Measurements from ENCODE around the gene AK6. TPM values are rescaled to one million over a fixed set of nuclear protein-coding genes. Genes with fewer than 3 reads are reported as not detected.

Gene AK6
- total and polyA plus RNA-seq, 9 of the 15 experiments (the other 6 are each of a cell fraction or from before 2014, with no cell fraction given) = 84.6 to 669 (median 143) TPM

GRCh38 chr5:69368458-69369339 lies 621 bp downstream of the AK6 start (continued):
- TF ChIP-seq FOSL1 (tag; conservative IDR thresholded peaks at IDR 0.05) (peak; percentile 29), ZC3H4 (CRISPR knock-in tag; IDR thresholded peaks at IDR 0.05; ENCODE audit: borderline replicate concordance) (no peak), ESRRA (IDR thresholded peaks at IDR 0.05; ENCODE audit: borderline replicate concordance, low read depth) (no peak), HDAC2 (IDR thresholded peaks at IDR 0.05) (no peak), FOXA1 (IDR thresholded peaks at IDR 0.05; ENCODE audit: borderline replicate concordance) (no peak), SMARCA4 (IDR thresholded peaks at IDR 0.05) (peak; percentile 48; the same call in 1 of the 2 replicates), JUND (IDR thresholded peaks at IDR 0.05; ENCODE audit: borderline replicate concordance, low read depth, low read length) (no peak; the same call in 1 of the 2 replicates), JUND (tag; IDR thresholded peaks at IDR 0.05; ENCODE audit: borderline replicate concordance, low read depth, low read length) (0 out of 3 replicates have a peak, but pooled peaks have one; percentile 8)

DNA sequence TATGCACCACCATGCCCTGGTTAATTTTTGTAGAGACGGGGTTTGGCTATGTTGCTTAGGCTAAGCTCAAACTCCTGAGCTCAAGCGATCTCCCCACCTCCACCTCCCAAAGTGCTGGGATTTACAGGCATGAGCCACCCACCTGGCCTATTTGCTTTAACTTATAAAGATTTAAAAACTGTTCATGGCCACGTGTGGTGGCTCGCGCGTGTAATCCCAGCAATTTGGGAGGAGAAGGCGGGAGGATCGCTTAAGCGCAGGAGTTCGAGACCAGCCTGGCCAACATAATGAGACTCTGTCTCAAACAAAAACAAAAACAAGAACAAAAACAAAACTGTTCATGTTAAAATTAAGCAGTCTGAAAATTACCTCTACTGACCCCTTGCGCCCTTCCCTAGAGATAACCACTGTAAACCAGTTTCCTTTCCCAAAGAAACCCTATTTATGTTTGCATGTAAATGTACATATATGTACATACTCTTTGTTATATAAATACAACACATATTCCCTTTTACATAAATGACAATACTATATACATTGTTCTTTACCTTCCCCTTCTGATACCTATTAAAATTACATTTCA lies 1.5 kb downstream of the AK6 start:
- ChIA-PET POLR2A (interaction anchor here (0.9 kb wide), 1 partner anchor 25 kb away, joined by 4 read pairs; no protein-coding TSS in a partner anchor), CTCF (ENCODE audit: low intra/inter-chr PET ratio) (interaction anchor here (1.6 kb wide), 1 partner anchor 274 kb away, joined by 3 read pairs; the partner anchor contains the start of gene SLC30A5)
- no peaks in the 10 kb centered on the region for H3K27me3 ChIP-seq (ENCODE audit: control insufficient read depth in 2 of 2, insufficient read depth in 2 of 2, low read length in 2 of 2)
- WGBS (ENCODE audit: insufficient coverage, low coverage, missing lambda C conversion rate) = 3% methylated on average over 11 of the region's 11 CpGs
- in situ Hi-C loops (cut with MboI) = no loop called here
- no TSS peak for BruUV-seq (replicated peaks)
- H3K4me3 ChIP-seq = peak overlapping the region; percentile 70
- peaks cover 0 to 6% of the 10 kb centered on the region in 2 experiments; a peak in 4 of 5 replicates for H3K4me1 ChIP-seq (replicated peaks in 1 of 2; ENCODE audit: control insufficient read depth in 2 of 2, insufficient read depth in 2 of 2, low read length in 2 of 2)
- DNase-seq (ENCODE audit: extremely low read depth in 1 of 4, low spot score in 3 of 4) (peak in 1 of 4 experiments; percentile 37), ATAC-seq (peak; percentile 4), FAIRE-seq (no peak)
- H2AFZ ChIP-seq (ENCODE audit: low read depth, low read length) = no peak overlapping the region
- peak overlapping the region; percentile 85 to 97; a peak in 3 of 4 replicates for H3K9ac ChIP-seq (ENCODE audit: insufficient read depth in 1 of 2, low read depth in 2 of 2, low read length in 2 of 2)
- peaks cover 47% of the 10 kb centered on the region for H3K36me3 ChIP-seq (ENCODE audit: control insufficient read depth, insufficient read depth, low read length)
- intact Hi-C loops (cut with micrococcal nuclease) = loop anchor here (2.0 kb wide), 2 partner anchors 273 to 325 kb away; partner anchors contain the start of gene SLC30A5
- H3K27ac ChIP-seq (ENCODE audit: extremely low read depth, low read depth, low read length) = peak overlapping the region; percentile 99
- H4K20me1 ChIP-seq (replicated peaks; ENCODE audit: control insufficient read depth, insufficient read depth, low read length) = no peaks in the 10 kb centered on the region
- H3K9me3 ChIP-seq (replicated peaks; ENCODE audit: control insufficient read depth, insufficient read depth, low read depth, low read length) = no peaks in the 10 kb centered on the region
- H3K4me2 ChIP-seq (ENCODE audit: insufficient read depth, low read length) = peak overlapping the region; percentile 96
- peaks cover 97% of the 10 kb centered on the region for H3K79me2 ChIP-seq (ENCODE audit: control insufficient read depth, insufficient read depth, low read length)
- H3K9me1 ChIP-seq (ENCODE audit: control insufficient read depth, insufficient read depth, low read length) = no peaks in the 10 kb centered on the region
- TF ChIP-seq ZNF589 (CRISPR knock-in tag; IDR thresholded peaks at IDR 0.05; ENCODE audit: low read depth) (0 out of 2 replicates have a peak, but pooled peaks have one; percentile 50), POLR2A (conservative IDR thresholded peaks at IDR 0.05) (no peak), FOXK2 (conservative IDR thresholded peaks at IDR 0.05 in 1 of 2, IDR thresholded peaks at IDR 0.05 in 1 of 2; ENCODE audit: low read depth in 2 of 2) (peak in 1 of 2 experiments; percentile 34; a peak in 1 of 4 replicates), MAX (CRISPR knock-in tag; IDR thresholded peaks at IDR 0.05) (peak; percentile 60), CTCF (IDR thresholded peaks at IDR 0.05 in 2 of 3, conservative IDR thresholded peaks at IDR 0.05 in 1 of 3; ENCODE audit: insufficient read depth in 2 of 3, low read depth in 1 of 3, low read length in 3 of 3) (peak in 2 of 3 experiments; percentile 8 to 60; a peak in 4 of 6 replicates)
- TF ChIP-seq, protein P1, sequence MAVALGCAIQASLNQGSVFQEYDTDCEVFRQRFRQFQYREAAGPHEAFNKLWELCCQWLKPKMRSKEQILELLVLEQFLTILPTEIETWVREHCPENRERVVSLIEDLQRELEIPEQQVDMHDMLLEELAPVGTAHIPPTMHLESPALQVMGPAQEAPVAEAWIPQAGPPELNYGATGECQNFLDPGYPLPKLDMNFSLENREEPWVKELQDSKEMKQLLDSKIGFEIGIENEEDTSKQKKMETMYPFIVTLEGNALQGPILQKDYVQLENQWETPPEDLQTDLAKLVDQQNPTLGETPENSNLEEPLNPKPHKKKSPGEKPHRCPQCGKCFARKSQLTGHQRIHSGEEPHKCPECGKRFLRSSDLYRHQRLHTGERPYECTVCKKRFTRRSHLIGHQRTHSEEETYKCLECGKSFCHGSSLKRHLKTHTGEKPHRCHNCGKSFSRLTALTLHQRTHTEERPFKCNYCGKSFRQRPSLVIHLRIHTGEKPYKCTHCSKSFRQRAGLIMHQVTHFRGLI (CRISPR knock-in tag; IDR thresholded peaks at IDR 0.05) = no peak

Measured in K562 (cell line).